KMS-11 (cell line): ENCODE measurements around the gene KIAA0408.

Experiments
- H2AFZ ChIP-seq: fragments of 200-600 bp; sonication (generic); 2 replicates; pipeline ENCODE4 v1.6.1; 2016; ENCODE audit warnings: antibody characterized with exemption, mixed run types, low read depth
- H3K27ac ChIP-seq: fragments of 200-600 bp; sonication (generic); 2 replicates; pipeline ENCODE4 v1.6.1; 2016; ENCODE audit warnings: mild to moderate bottlenecking, mixed run types
- H3K27me3 ChIP-seq: fragments of 200-600 bp; sonication (generic); 2 replicates; pipeline ENCODE4 v1.6.1; 2017; ENCODE audit warnings: mild to moderate bottlenecking, low read depth, mixed run types, moderate library complexity; ENCODE audit not compliant: insufficient read depth
- H3K36me3 ChIP-seq: fragments of 200-600 bp; sonication (generic); 2 replicates; pipeline ENCODE4 v1.6.1; 2017; ENCODE audit warnings: mild to moderate bottlenecking, mixed run types; ENCODE audit not compliant: insufficient read depth
- H3K4me1 ChIP-seq: fragments of 200-600 bp; sonication (generic); 2 replicates; pipeline ENCODE4 v1.6.1; 2016; ENCODE audit warnings: mild to moderate bottlenecking, low read depth, mixed run types; ENCODE audit not compliant: poor library complexity, severe bottlenecking
- H3K4me2 ChIP-seq: fragments of 200-600 bp; sonication (generic); 2 replicates; pipeline ENCODE4 v1.7.0; 2016; ENCODE audit warnings: mild to moderate bottlenecking, mixed run types
- H3K4me3 ChIP-seq: fragments of 200-600 bp; sonication (generic); IDR thresholded peaks from 2 replicates; pipeline ENCODE4 v1.6.1; 2017; ENCODE audit warnings: low read depth, low read length, mixed read lengths; ENCODE audit not compliant: insufficient read depth
- H3K79me2 ChIP-seq: fragments of 200-600 bp; sonication (generic); 2 replicates; pipeline ENCODE4 v1.6.1; 2016; ENCODE audit warnings: low read depth, mixed run types; ENCODE audit not compliant: insufficient read depth
- H3K9ac ChIP-seq: fragments of 200-600 bp; sonication (generic); 2 replicates; pipeline ENCODE4 v1.6.1; 2016; ENCODE audit warnings: mild to moderate bottlenecking, mixed run types
- H4K20me1 ChIP-seq: fragments of 200-600 bp; sonication (generic); 2 replicates; pipeline ENCODE4 v1.6.1; 2016; ENCODE audit warnings: mild to moderate bottlenecking, mixed run types; ENCODE audit not compliant: insufficient read depth
- CTCF ChIP-seq: fragments of 200-600 bp; sonication (generic); conservative IDR thresholded peaks from 2 replicates; pipeline ENCODE4 v1.6.1; 2017; ENCODE audit warnings: low read depth, mild to moderate bottlenecking, antibody characterized with exemption, low read length, moderate library complexity, mixed read lengths

KIAA0408 gene

GRCh38 chr6:127458817-127459216, 372 bp downstream of the KIAA0408 start:
- H3K27me3 ChIP-seq = no peaks in the 10 kb centered on the region
- no peaks in the 10 kb centered on the region for H3K79me2 ChIP-seq
- H3K36me3 ChIP-seq = no peaks in the 10 kb centered on the region
- no peak overlapping the region for H3K4me2 ChIP-seq
- no peak overlapping the region for H3K4me3 ChIP-seq
- H3K27ac ChIP-seq = no peak overlapping the region
- H3K9ac ChIP-seq = no peak overlapping the region
- H2AFZ ChIP-seq = no peak overlapping the region
- TF ChIP-seq CTCF = no peak
- no peaks in the 10 kb centered on the region for H4K20me1 ChIP-seq
- no peaks in the 10 kb centered on the region for H3K4me1 ChIP-seq

- no peak for TF ChIP-seq CTCF
- Histone ChIP-seq H3K9ac (no peak overlapping the region), H3K4me1 (no peaks in the 10 kb centered on the region), H4K20me1 (no peaks in the 10 kb centered on the region), H2AFZ (no peak overlapping the region), H3K27ac (no peak overlapping the region), H3K36me3 (no peaks in the 10 kb centered on the region), H3K79me2 (no peaks in the 10 kb centered on the region), H3K4me2 (no peak overlapping the region), H3K4me3 (no peak overlapping the region), H3K27me3 (no peaks in the 10 kb centered on the region)
These were observed 967 bp downstream of the KIAA0408 start for GRCh38 chr6:127458222-127458621.

- H3K79me2 ChIP-seq = no peaks in the 10 kb centered on the region
- no peak overlapping the region for H3K4me3 ChIP-seq
- H3K27me3 ChIP-seq = no peaks in the 10 kb centered on the region
- TF ChIP-seq CTCF = no peak
- no peak overlapping the region for H2AFZ ChIP-seq
- no peaks in the 10 kb centered on the region for H3K36me3 ChIP-seq
- no peaks in the 10 kb centered on the region for H3K4me1 ChIP-seq
- no peak overlapping the region for H3K27ac ChIP-seq
- H4K20me1 ChIP-seq = no peaks in the 10 kb centered on the region
- no peak overlapping the region for H3K4me2 ChIP-seq
- H3K9ac ChIP-seq = no peak overlapping the region
These were observed 1.6 kb downstream of the KIAA0408 start for GRCh38 chr6:127457456-127458064.

GRCh38 chr6:127456465-127456864, 2.7 kb downstream of the KIAA0408 start:
- H3K27me3 ChIP-seq = no peaks in the 10 kb centered on the region
- TF ChIP-seq CTCF = no peak
- H3K36me3 ChIP-seq = no peaks in the 10 kb centered on the region
- H3K27ac ChIP-seq = no peak overlapping the region
- no peak overlapping the region for H3K4me2 ChIP-seq
- no peaks in the 10 kb centered on the region for H3K79me2 ChIP-seq
- no peak overlapping the region for H3K4me3 ChIP-seq
- no peak overlapping the region for H2AFZ ChIP-seq
- no peak overlapping the region for H3K9ac ChIP-seq
- no peaks in the 10 kb centered on the region for H4K20me1 ChIP-seq
- H3K4me1 ChIP-seq = no peaks in the 10 kb centered on the region
